Measurements from ENCODE around the gene NPTX1. TPM values are rescaled to one million over a fixed set of nuclear protein-coding genes. Genes with fewer than 3 reads are reported as not detected.

NPTX1 gene
- total RNA-seq, 1 donor from 2014 or later = not detected

GRCh38 chr17:80471922-80472321 lies 4.5 kb downstream of the NPTX1 start:
- Mint-ChIP-seq H3K4me1 (ENCODE audit: low read depth) (peaks cover 6% of the 10 kb centered on the region), H3K27me3 (peaks cover 79% of the 10 kb centered on the region), H3K27ac (no peak overlapping the region), H3K36me3 (ENCODE audit: insufficient read depth) (no peaks in the 10 kb centered on the region), H3K9me3 (ENCODE audit: low read depth) (no peaks in the 10 kb centered on the region), H3K4me3 (ENCODE audit: low read depth) (no peak overlapping the region)
- TF ChIP-seq, protein P1, sequence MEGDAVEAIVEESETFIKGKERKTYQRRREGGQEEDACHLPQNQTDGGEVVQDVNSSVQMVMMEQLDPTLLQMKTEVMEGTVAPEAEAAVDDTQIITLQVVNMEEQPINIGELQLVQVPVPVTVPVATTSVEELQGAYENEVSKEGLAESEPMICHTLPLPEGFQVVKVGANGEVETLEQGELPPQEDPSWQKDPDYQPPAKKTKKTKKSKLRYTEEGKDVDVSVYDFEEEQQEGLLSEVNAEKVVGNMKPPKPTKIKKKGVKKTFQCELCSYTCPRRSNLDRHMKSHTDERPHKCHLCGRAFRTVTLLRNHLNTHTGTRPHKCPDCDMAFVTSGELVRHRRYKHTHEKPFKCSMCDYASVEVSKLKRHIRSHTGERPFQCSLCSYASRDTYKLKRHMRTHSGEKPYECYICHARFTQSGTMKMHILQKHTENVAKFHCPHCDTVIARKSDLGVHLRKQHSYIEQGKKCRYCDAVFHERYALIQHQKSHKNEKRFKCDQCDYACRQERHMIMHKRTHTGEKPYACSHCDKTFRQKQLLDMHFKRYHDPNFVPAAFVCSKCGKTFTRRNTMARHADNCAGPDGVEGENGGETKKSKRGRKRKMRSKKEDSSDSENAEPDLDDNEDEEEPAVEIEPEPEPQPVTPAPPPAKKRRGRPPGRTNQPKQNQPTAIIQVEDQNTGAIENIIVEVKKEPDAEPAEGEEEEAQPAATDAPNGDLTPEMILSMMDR (IDR thresholded peaks at IDR 0.05; ENCODE audit: unreplicated experiment) = no peak
- DNase-seq (ENCODE audit: low spot score, unreplicated experiment) = no peak

- no peak overlapping the region for H3K27ac Mint-ChIP-seq
- H3K4me3 Mint-ChIP-seq (ENCODE audit: low read depth) = no peak overlapping the region
Measured at GRCh38 chr17:80470603-80471002, 5.8 kb downstream of the NPTX1 start.

GRCh38 chr17:80469667-80470066 lies 6.7 kb downstream of the NPTX1 start:
- no peaks in the 10 kb centered on the region for H3K36me3 Mint-ChIP-seq (ENCODE audit: insufficient read depth)
- no peak for DNase-seq (ENCODE audit: low spot score, unreplicated experiment)
- TF ChIP-seq, protein P1 (IDR thresholded peaks at IDR 0.05; ENCODE audit: unreplicated experiment) = no peak
- H3K9me3 Mint-ChIP-seq (ENCODE audit: low read depth) = no peaks in the 10 kb centered on the region
- H3K4me3 Mint-ChIP-seq (ENCODE audit: low read depth) = no peak overlapping the region
- peaks cover 2% of the 10 kb centered on the region for H3K4me1 Mint-ChIP-seq (ENCODE audit: low read depth)
- no peak overlapping the region for H3K27ac Mint-ChIP-seq
- peaks cover 85% of the 10 kb centered on the region for H3K27me3 Mint-ChIP-seq

More at GRCh38 chr17:80470603-80471002, 5.8 kb downstream of the NPTX1 start:
- H3K27me3 Mint-ChIP-seq = peaks cover 88% of the 10 kb centered on the region
- peaks cover 6% of the 10 kb centered on the region for H3K4me1 Mint-ChIP-seq (ENCODE audit: low read depth)
- no peak for DNase-seq (ENCODE audit: low spot score, unreplicated experiment)
- no peaks in the 10 kb centered on the region for H3K36me3 Mint-ChIP-seq (ENCODE audit: insufficient read depth)
- no peaks in the 10 kb centered on the region for H3K9me3 Mint-ChIP-seq (ENCODE audit: low read depth)
- TF ChIP-seq, protein P1 (IDR thresholded peaks at IDR 0.05; ENCODE audit: unreplicated experiment) = no peak

DNA sequence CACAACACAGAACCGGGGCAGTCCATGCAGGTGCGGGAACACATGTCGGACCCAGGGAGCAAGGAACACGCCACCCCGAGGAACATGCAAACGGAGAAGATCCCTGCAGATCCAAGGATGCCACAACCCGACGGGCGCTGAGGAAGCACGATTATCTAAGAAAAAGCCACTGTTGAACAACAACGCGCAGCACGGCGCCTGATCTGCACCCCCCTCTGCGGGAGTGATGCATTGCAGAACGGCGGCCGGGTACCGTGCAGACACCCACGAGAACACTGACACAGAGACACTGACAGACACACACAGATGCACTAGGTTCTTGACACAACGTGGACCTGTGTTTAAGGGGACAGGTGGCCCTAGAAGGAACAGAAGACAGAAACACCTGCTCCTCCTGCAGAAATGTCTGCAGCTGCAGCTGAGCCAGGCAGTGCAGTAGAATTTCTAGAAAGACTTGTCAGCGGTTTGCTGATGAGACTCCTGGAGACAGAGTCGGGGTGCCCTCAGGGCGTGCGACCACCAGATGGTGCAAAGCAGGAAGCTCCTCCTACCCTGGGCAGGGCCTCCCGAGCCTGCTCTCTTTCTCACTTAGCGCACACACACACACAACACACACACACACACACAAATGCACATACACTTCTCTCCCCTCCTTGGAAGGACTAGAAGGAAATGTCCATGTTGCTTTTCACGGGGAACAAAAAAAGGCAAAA lies 7.5 kb downstream of the NPTX1 start:
- Mint-ChIP-seq H3K27me3 (peaks cover 78% of the 10 kb centered on the region), H3K9me3 (ENCODE audit: low read depth) (no peaks in the 10 kb centered on the region), H3K4me1 (ENCODE audit: low read depth) (no peaks in the 10 kb centered on the region), H3K4me3 (ENCODE audit: low read depth) (no peak overlapping the region), H3K27ac (no peak overlapping the region), H3K36me3 (ENCODE audit: insufficient read depth) (no peaks in the 10 kb centered on the region)
- TF ChIP-seq, protein P1 (IDR thresholded peaks at IDR 0.05; ENCODE audit: unreplicated experiment) = no peak
- DNase-seq (ENCODE audit: low spot score, unreplicated experiment) = no peak

- no peaks in the 10 kb centered on the region for H3K9me3 Mint-ChIP-seq (ENCODE audit: low read depth)
- no peaks in the 10 kb centered on the region for H3K4me1 Mint-ChIP-seq (ENCODE audit: low read depth)
- H3K4me3 Mint-ChIP-seq (ENCODE audit: low read depth) = no peak overlapping the region
- TF ChIP-seq, protein P1 (IDR thresholded peaks at IDR 0.05; ENCODE audit: unreplicated experiment) = no peak
- H3K27ac Mint-ChIP-seq = no peak overlapping the region
- H3K27me3 Mint-ChIP-seq = peaks cover 71% of the 10 kb centered on the region
- no peaks in the 10 kb centered on the region for H3K36me3 Mint-ChIP-seq (ENCODE audit: insufficient read depth)
- DNase-seq (ENCODE audit: low spot score, unreplicated experiment) = no peak
Measured at GRCh38 chr17:80468242-80468641, 8.2 kb downstream of the NPTX1 start.

All from progenitor cell of endocrine pancreas (in vitro differentiated cells).